WTC11 (cell line): ENCODE data around the gene RNF20. TPM values are rescaled to one million over a fixed set of nuclear protein-coding genes. Genes with fewer than 3 reads are reported as not detected.

ENCODE experiments used
- ATAC-seq: fragments of 200-7000 bp; cut with Tn5 transposase; 2 replicates; pipeline ENCODE4 v1.10.0; 2021; ENCODE audit warnings: mild to moderate bottlenecking, moderate library complexity
- CTCF ChIA-PET: fragments of 300-600 bp; sonication (Branson Sonifier 250); formaldehyde crosslinking; loops from one replicate; lab custom pipeline; 2021; ENCODE audit warnings: antibody characterized with exemption; lab: Charles Lee
- POLR2A ChIA-PET: fragments of 350-600 bp; sonication (Branson Sonifier 250); formaldehyde crosslinking; loops from one replicate; lab custom pipeline; 2021; ENCODE audit warnings: antibody characterized with exemption; lab: Charles Lee
- DNase-seq: peaks from one replicate; pipeline ENCODE4 v3.0.0; 2021; ENCODE audit warnings: low spot score
- H3K27ac Mint-ChIP-seq: 2 replicates; pipeline ENCODE4 v1.8.0; 2021; ENCODE audit warnings: mixed read lengths
- H3K27me3 Mint-ChIP-seq: 2 replicates; pipeline ENCODE4 v1.8.0; 2021; ENCODE audit warnings: low read depth, mild to moderate bottlenecking, moderate library complexity, mixed read lengths
- H3K36me3 Mint-ChIP-seq: 2 replicates; pipeline ENCODE4 v1.8.0; 2021; ENCODE audit warnings: mixed read lengths
- H3K4me1 Mint-ChIP-seq: 2 replicates; pipeline ENCODE4 v1.8.0; 2022; ENCODE audit warnings: mixed read lengths
- H3K4me3 Mint-ChIP-seq: 2 replicates; pipeline ENCODE4 v1.8.0; 2021; ENCODE audit warnings: mild to moderate bottlenecking, moderate library complexity, mixed read lengths
- H3K9me3 Mint-ChIP-seq: 2 replicates; pipeline ENCODE4 v1.8.0; 2021; ENCODE audit warnings: mixed read lengths
- ELF4 ChIP-seq: sonication (generic); formaldehyde crosslinking; IDR thresholded peaks from 2 replicates; pipeline ENCODE4 v1.8.1; 2022; ENCODE audit warnings: low read depth, mild to moderate bottlenecking, moderate library complexity, missing genetic modification reagents
- EMX1 ChIP-seq: fragments of 250-450 bp; sonication (Bioruptor Pico); IDR thresholded peaks from 2 replicates; pipeline ENCODE4 v1.8.0; 2021; ENCODE audit warnings: mild to moderate bottlenecking
- HMGA2 ChIP-seq: fragments of 250-450 bp; sonication (Bioruptor Pico); IDR thresholded peaks from 2 replicates; pipeline ENCODE4 v1.4.0; 2021; ENCODE audit warnings: mild to moderate bottlenecking, moderate library complexity
- NFATC4 ChIP-seq: fragments of 250-450 bp; sonication (Bioruptor Pico); IDR thresholded peaks from 2 replicates; pipeline ENCODE4 v1.9.0; 2021; ENCODE audit warnings: mild to moderate bottlenecking
- NR2C2 ChIP-seq: sonication (generic); formaldehyde crosslinking; IDR thresholded peaks from 2 replicates; pipeline ENCODE4 v1.8.0; 2022; ENCODE audit warnings: mild to moderate bottlenecking, missing genetic modification reagents
- NR3C1 ChIP-seq: sonication (generic); formaldehyde crosslinking; conservative IDR thresholded peaks from 2 replicates; pipeline ENCODE4 v1.8.1; 2023; ENCODE audit warnings: low read depth, mild to moderate bottlenecking, missing genetic modification reagents
- PREB ChIP-seq: sonication (generic); formaldehyde crosslinking; IDR thresholded peaks from 2 replicates; pipeline ENCODE4 v1.8.1; 2022; ENCODE audit warnings: mild to moderate bottlenecking, missing genetic modification reagents, moderate library complexity, borderline replicate concordance
- RELA ChIP-seq: sonication (generic); formaldehyde crosslinking; IDR thresholded peaks from 2 replicates; pipeline ENCODE4 v1.8.1; 2022; ENCODE audit warnings: missing genetic modification reagents, mild to moderate bottlenecking, borderline replicate concordance
- STAT6 ChIP-seq: sonication (generic); formaldehyde crosslinking; conservative IDR thresholded peaks from 2 replicates; pipeline ENCODE4 v1.8.1; 2023; ENCODE audit warnings: mild to moderate bottlenecking, low read depth, missing genetic modification reagents, moderate library complexity
- TEAD1 ChIP-seq: sonication (generic); formaldehyde crosslinking; IDR thresholded peaks from 2 replicates; pipeline ENCODE4 v1.8.0; 2022; ENCODE audit warnings: mild to moderate bottlenecking, missing genetic modification reagents
- USF2 ChIP-seq: sonication (generic); formaldehyde crosslinking; IDR thresholded peaks from 2 replicates; pipeline ENCODE4 v1.8.1; 2023; ENCODE audit warnings: mild to moderate bottlenecking, missing genetic modification reagents, moderate library complexity
- ZBTB43 ChIP-seq: sonication (generic); formaldehyde crosslinking; IDR thresholded peaks from 2 replicates; pipeline ENCODE4 v1.8.1; 2023; ENCODE audit warnings: mild to moderate bottlenecking, missing genetic modification reagents
- ZNF263 ChIP-seq: sonication (generic); formaldehyde crosslinking; IDR thresholded peaks from 2 replicates; pipeline ENCODE4 v1.8.1; 2022; ENCODE audit warnings: low read depth, mild to moderate bottlenecking, moderate library complexity, missing genetic modification reagents
- ZNF532 ChIP-seq: fragments of 250-450 bp; sonication (Bioruptor Pico); IDR thresholded peaks from 2 replicates; pipeline ENCODE4 v1.9.0; 2021; ENCODE audit warnings: mild to moderate bottlenecking, borderline replicate concordance
- total RNA-seq: library from RNA; stranded (reverse); gene quantifications from 3 replicates; pipeline ENCODE4 v1.2.3, GENCODE V29; 2021

The RNF20 gene
- total RNA-seq, 1 experiment from 2014 or later = 52.6 TPM

- Mint-ChIP-seq H3K4me3 (no peak overlapping the region), H3K9me3 (no peaks in the 10 kb centered on the region), H3K27me3 (no peaks in the 10 kb centered on the region), H3K27ac (no peak overlapping the region), H3K36me3 (no peaks in the 10 kb centered on the region), H3K4me1 (peaks cover 8% of the 10 kb centered on the region)
- no peak for ATAC-seq
- no peak for DNase-seq
- no peak for TF ChIP-seq STAT6 (CRISPR knock-in tag)
- TF ChIP-seq NFATC4 (CRISPR knock-in tag) = no peak
- TF ChIP-seq USF2 (CRISPR knock-in tag) = no peak
- TF ChIP-seq PREB = no peak
- TF ChIP-seq ZBTB43 (CRISPR knock-in tag) = no peak
- no peak for TF ChIP-seq ELF4 (CRISPR knock-in tag)
- TF ChIP-seq NR2C2 = no peak
- TF ChIP-seq ZNF263 (CRISPR knock-in tag) = no peak
- TF ChIP-seq RELA (CRISPR knock-in tag) = no peak
- TF ChIP-seq HMGA2 (CRISPR knock-in tag) = no peak
- no peak for TF ChIP-seq TEAD1 (CRISPR knock-in tag)
- ChIA-PET CTCF (no interaction called here), POLR2A (no interaction called here)
Observed at GRCh38 chr9:101604296-101604695, 70.6 kb downstream of the RNF20 start.

- Mint-ChIP-seq H3K27ac (no peak overlapping the region), H3K4me3 (no peak overlapping the region), H3K9me3 (no peaks in the 10 kb centered on the region), H3K27me3 (no peaks in the 10 kb centered on the region), H3K4me1 (peaks cover 8% of the 10 kb centered on the region), H3K36me3 (no peaks in the 10 kb centered on the region)
- ChIA-PET CTCF (no interaction called here), POLR2A (no interaction called here)
- TF ChIP-seq ZNF532 (CRISPR knock-in tag) = no peak
- TF ChIP-seq NR3C1 (CRISPR knock-in tag) = no peak
- TF ChIP-seq EMX1 (CRISPR knock-in tag) = no peak
- no peak for DNase-seq
- no peak for ATAC-seq
Observed at GRCh38 chr9:101605547-101605946, 71.9 kb downstream of the RNF20 start.

Other genes starting within 250 kb of the RNF20 start
- gene BAAT, start 148.8 kb upstream of the RNF20 start, total RNA-seq = 0.11 to 0.17 TPM (median 0.14 TPM) in 3 replicates
- 16.6 to 19.6 TPM (median 17.0 TPM) in 3 replicates for gene MRPL50, start 135.2 kb upstream of the RNF20 start, total RNA-seq
- 10.1 to 10.4 TPM (median 10.3 TPM) in 3 replicates for gene ZNF189, start 135.0 kb upstream of the RNF20 start, total RNA-seq
- gene ALDOB, start 98.1 kb upstream of the RNF20 start, total RNA-seq = 0.85 to 1.5 TPM (median 0.94 TPM) in 3 replicates
- gene PPP3R2, start 61.1 kb downstream of the RNF20 start, total RNA-seq = not detected in 3 replicates
- gene GRIN3A, start 204.8 kb downstream of the RNF20 start, total RNA-seq = 0.02 to 0.07 TPM in 2 of 3 replicates, not detected in the other